ENCODE measurements around the gene PHF21A.
A peak's percentile ranks its signal among the peaks of the same experiment; 100 is the strongest.
"Not testable (repeated sequence)": the region's sequence is repeated elsewhere in the genome, so short reads cannot be mapped to it uniquely, and the experiment has no call there.

PHF21A gene

DNA sequence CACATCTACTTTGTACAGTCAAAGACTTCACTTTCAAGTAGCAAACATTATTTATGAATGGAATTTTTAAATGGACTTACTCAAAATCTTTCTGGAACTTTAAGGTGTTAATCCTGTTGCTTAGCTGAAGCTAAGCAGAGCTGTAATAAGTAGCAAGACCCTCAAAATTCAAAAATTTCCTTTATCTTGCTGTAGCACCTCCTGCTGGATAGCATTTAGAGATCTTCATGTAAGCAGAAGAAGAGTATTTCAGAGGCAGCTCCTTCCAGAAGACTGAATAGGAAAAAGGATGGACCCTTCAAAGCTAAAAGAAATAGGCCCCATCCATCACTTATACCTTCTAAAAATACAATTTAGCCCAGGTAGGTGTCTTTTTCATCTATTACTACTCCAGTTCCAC is 3.4 kb downstream of the PHF21A start:
- ATAC-seq (ENCODE audit: insufficient read depth, low read depth), result no peak
- TF ChIP-seq, protein P1, sequence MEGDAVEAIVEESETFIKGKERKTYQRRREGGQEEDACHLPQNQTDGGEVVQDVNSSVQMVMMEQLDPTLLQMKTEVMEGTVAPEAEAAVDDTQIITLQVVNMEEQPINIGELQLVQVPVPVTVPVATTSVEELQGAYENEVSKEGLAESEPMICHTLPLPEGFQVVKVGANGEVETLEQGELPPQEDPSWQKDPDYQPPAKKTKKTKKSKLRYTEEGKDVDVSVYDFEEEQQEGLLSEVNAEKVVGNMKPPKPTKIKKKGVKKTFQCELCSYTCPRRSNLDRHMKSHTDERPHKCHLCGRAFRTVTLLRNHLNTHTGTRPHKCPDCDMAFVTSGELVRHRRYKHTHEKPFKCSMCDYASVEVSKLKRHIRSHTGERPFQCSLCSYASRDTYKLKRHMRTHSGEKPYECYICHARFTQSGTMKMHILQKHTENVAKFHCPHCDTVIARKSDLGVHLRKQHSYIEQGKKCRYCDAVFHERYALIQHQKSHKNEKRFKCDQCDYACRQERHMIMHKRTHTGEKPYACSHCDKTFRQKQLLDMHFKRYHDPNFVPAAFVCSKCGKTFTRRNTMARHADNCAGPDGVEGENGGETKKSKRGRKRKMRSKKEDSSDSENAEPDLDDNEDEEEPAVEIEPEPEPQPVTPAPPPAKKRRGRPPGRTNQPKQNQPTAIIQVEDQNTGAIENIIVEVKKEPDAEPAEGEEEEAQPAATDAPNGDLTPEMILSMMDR (IDR thresholded peaks at IDR 0.05; ENCODE audit: borderline replicate concordance, extremely low read depth, low read length, poor library complexity, severe bottlenecking), result peak; percentile 62
- TF ChIP-seq EZH2 (IDR thresholded peaks at IDR 0.05; ENCODE audit: borderline replicate concordance, low read depth, low read length, severe bottlenecking), result no peak
- H3K4me3 ChIP-seq (ENCODE audit: low read depth in 1 of 2, low read length in 2 of 2), result peak overlapping the region in 1 of 2 experiments; percentile 81; a peak in 2 of 4 replicates
- no peak for DNase-seq
- H3K9ac ChIP-seq (ENCODE audit: low read depth, low read length), result peak overlapping the region; percentile 88; the same call in 1 of the 2 replicates
- no peak overlapping the region for H3K27ac ChIP-seq (ENCODE audit: low read length)
- H3K4me1 ChIP-seq (ENCODE audit: insufficient read depth, low read length), result peaks cover 49% of the 10 kb centered on the region
- H3K79me2 ChIP-seq (ENCODE audit: insufficient read depth, low read length), result peaks cover 80% of the 10 kb centered on the region
- no peaks in the 10 kb centered on the region for H3K27me3 ChIP-seq (ENCODE audit: insufficient read depth, low read length, poor library complexity)
- no peak overlapping the region for H2AFZ ChIP-seq (ENCODE audit: low read depth, low read length)
- peaks cover 3% of the 10 kb centered on the region; the same call in 1 of the 2 replicates for H4K20me1 ChIP-seq (ENCODE audit: insufficient read depth, low read length)
- peak overlapping the region; percentile 97 for H3K4me2 ChIP-seq (ENCODE audit: insufficient read depth, low read length)
- H3K9me3 ChIP-seq (ENCODE audit: insufficient read depth, low read length, severe bottlenecking), result no peaks in the 10 kb centered on the region
- no peaks in the 10 kb centered on the region for H3K36me3 ChIP-seq (ENCODE audit: insufficient read depth, low read length)

DNA sequence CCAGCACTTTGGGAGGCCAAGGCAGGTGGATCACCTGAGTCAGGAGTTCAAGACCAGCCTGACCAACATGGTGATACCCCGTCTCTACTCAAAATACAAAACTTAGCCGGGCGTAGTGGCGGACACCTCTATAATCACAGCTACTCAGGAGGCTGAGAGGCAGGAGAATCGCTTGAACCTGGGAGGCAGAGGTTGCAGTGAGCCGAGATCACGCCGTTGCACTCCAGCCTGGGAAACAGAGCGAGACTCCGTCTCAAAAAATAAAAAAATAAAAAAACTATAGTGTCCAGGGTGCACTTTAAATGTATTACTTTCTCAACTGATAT is 4.6 kb downstream of the PHF21A start:
- H3K27me3 ChIP-seq (ENCODE audit: insufficient read depth, low read length, poor library complexity); H4K20me1 ChIP-seq (ENCODE audit: insufficient read depth, low read length); ATAC-seq (ENCODE audit: insufficient read depth, low read depth); DNase-seq; H2AFZ ChIP-seq (ENCODE audit: low read depth, low read length); H3K4me3 ChIP-seq (ENCODE audit: low read depth in 1 of 2, low read length in 2 of 2); H3K27ac ChIP-seq (ENCODE audit: low read length); H3K36me3 ChIP-seq (ENCODE audit: insufficient read depth, low read length); H3K9me3 ChIP-seq (ENCODE audit: insufficient read depth, low read length, severe bottlenecking): not testable (repeated sequence)
- H3K4me2 ChIP-seq (ENCODE audit: insufficient read depth, low read length), result peak overlapping the region; percentile 97; the same call in 1 of the 2 replicates
- peaks cover 44% of the 10 kb centered on the region for H3K4me1 ChIP-seq (ENCODE audit: insufficient read depth, low read length)
- 0 out of 2 replicates have a peak overlapping the region, but pooled peaks have one; percentile 1 for H3K9ac ChIP-seq (ENCODE audit: low read depth, low read length)
- peaks cover 88% of the 10 kb centered on the region for H3K79me2 ChIP-seq (ENCODE audit: insufficient read depth, low read length)

DNA sequence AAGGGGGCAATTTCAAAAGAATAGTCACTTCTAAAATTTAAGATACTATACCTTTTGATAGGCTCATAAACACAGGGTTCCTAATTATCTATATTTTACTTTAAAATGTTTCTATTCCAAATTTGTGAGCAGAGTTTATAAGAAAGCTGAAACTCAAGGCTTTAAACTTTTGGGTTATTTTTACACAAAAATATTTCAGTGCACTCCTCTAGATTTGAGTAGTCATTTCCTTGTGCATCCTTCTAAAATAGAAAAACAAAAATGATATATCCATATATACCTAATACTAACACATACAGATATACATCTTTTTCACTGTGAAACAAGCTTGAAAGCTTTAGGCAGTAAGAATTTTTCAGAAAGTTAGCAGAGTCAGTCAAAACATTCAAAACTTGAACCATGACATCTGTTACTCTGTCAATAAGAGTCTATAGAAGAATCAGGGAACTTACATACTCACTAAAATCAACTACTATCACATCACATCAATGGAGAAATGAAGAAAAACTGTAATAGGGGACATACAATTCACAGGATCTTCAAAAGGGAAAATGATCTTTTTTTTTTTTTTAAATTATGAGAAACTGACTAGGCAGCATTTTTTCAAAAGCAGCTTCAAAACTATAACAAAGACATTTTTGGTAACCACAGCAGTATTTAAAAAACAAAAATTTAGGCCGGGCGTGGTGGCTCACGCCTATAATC is 5.1 kb downstream of the PHF21A start:
- peak overlapping the region; percentile 97; the same call in 1 of the 2 replicates for H3K4me2 ChIP-seq (ENCODE audit: insufficient read depth, low read length)
- peaks cover 3% of the 10 kb centered on the region; the same call in 1 of the 2 replicates for H4K20me1 ChIP-seq (ENCODE audit: insufficient read depth, low read length)
- DNase-seq (no peak), ATAC-seq (ENCODE audit: insufficient read depth, low read depth) (no peak)
- no peak overlapping the region for H3K4me3 ChIP-seq (ENCODE audit: low read depth in 1 of 2, low read length in 2 of 2)
- no peaks in the 10 kb centered on the region for H3K9me3 ChIP-seq (ENCODE audit: insufficient read depth, low read length, severe bottlenecking)
- peaks cover 44% of the 10 kb centered on the region for H3K4me1 ChIP-seq (ENCODE audit: insufficient read depth, low read length)
- TF ChIP-seq, protein P1 (IDR thresholded peaks at IDR 0.05; ENCODE audit: borderline replicate concordance, extremely low read depth, low read length, poor library complexity, severe bottlenecking), result no peak
- no peak for TF ChIP-seq EZH2 (IDR thresholded peaks at IDR 0.05; ENCODE audit: borderline replicate concordance, low read depth, low read length, severe bottlenecking)
- H2AFZ ChIP-seq (ENCODE audit: low read depth, low read length), result no peak overlapping the region
- no peak overlapping the region for H3K27ac ChIP-seq (ENCODE audit: low read length)
- H3K79me2 ChIP-seq (ENCODE audit: insufficient read depth, low read length), result peaks cover 93% of the 10 kb centered on the region
- no peak overlapping the region for H3K9ac ChIP-seq (ENCODE audit: low read depth, low read length)
- H3K27me3 ChIP-seq (ENCODE audit: insufficient read depth, low read length, poor library complexity), result no peaks in the 10 kb centered on the region
- H3K36me3 ChIP-seq (ENCODE audit: insufficient read depth, low read length), result no peaks in the 10 kb centered on the region

DNA sequence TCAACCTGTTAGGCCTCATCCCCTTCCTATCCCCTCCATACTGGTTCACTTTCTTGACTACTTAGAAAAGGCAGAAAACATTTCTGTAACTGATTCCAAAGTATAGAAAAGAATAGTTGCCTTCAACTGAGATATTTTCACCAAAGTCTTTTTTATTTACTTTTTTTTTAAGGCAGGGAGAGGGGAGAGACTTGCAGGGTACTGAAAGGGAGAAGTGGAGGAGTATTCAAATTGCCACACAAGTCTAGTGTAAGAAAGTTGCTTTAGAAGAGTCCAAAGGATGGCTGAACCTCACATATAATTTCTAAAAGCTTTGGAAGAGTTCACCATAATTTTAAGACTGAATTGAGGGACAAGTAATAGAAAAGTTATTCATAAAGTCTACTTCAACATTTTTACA is 6.3 kb downstream of the PHF21A start:
- no peak overlapping the region for H3K9ac ChIP-seq (ENCODE audit: low read depth, low read length)
- H3K79me2 ChIP-seq (ENCODE audit: insufficient read depth, low read length), result peaks cover 92% of the 10 kb centered on the region
- H3K36me3 ChIP-seq (ENCODE audit: insufficient read depth, low read length), result no peaks in the 10 kb centered on the region
- H3K4me3 ChIP-seq (ENCODE audit: low read depth in 1 of 2, low read length in 2 of 2), result no peak overlapping the region
- peaks cover 44% of the 10 kb centered on the region for H3K4me1 ChIP-seq (ENCODE audit: insufficient read depth, low read length)
- no peak overlapping the region for H3K27ac ChIP-seq (ENCODE audit: low read length)
- H2AFZ ChIP-seq (ENCODE audit: low read depth, low read length), result no peak overlapping the region
- H3K4me2 ChIP-seq (ENCODE audit: insufficient read depth, low read length), result peak overlapping the region; percentile 97; the same call in 1 of the 2 replicates
- no peaks in the 10 kb centered on the region for H3K9me3 ChIP-seq (ENCODE audit: insufficient read depth, low read length, severe bottlenecking)
- no peak for ATAC-seq (ENCODE audit: insufficient read depth, low read depth)
- H3K27me3 ChIP-seq (ENCODE audit: insufficient read depth, low read length, poor library complexity), result no peaks in the 10 kb centered on the region
- TF ChIP-seq, protein P1 (IDR thresholded peaks at IDR 0.05; ENCODE audit: borderline replicate concordance, extremely low read depth, low read length, poor library complexity, severe bottlenecking), result no peak
- TF ChIP-seq EZH2 (IDR thresholded peaks at IDR 0.05; ENCODE audit: borderline replicate concordance, low read depth, low read length, severe bottlenecking), result no peak
- no peak for DNase-seq
- H4K20me1 ChIP-seq (ENCODE audit: insufficient read depth, low read length), result peaks cover 3% of the 10 kb centered on the region; the same call in 1 of the 2 replicates

All from DND-41 (cell line).